Measurements from ENCODE around the gene ITGBL1.
A peak's percentile ranks its signal among the peaks of the same experiment; 100 is the strongest.

Gene ITGBL1

DNA sequence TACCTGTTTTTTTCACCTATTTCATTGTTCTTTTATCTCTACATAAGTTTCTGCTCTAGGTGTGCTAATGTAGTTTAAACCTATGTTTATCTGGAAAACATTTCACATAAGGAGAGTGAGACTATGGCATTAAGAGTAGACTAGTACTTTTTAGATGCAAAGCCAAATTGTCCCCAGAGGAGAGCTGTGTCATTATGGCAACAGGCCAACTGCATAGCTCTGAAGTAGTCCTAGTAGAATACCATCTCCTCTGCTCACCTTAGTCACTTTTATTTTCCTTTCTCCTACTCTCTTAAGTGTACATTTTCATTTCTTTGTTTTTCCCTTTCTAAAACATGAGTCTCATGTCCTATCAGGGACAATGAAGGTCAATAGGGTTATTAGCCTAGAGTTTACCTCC lies 123.1 kb downstream of the ITGBL1 start:
- H3K27me3 Mint-ChIP-seq (ENCODE audit: low read depth) = no peaks in the 10 kb centered on the region
- TF ChIP-seq, protein P1, sequence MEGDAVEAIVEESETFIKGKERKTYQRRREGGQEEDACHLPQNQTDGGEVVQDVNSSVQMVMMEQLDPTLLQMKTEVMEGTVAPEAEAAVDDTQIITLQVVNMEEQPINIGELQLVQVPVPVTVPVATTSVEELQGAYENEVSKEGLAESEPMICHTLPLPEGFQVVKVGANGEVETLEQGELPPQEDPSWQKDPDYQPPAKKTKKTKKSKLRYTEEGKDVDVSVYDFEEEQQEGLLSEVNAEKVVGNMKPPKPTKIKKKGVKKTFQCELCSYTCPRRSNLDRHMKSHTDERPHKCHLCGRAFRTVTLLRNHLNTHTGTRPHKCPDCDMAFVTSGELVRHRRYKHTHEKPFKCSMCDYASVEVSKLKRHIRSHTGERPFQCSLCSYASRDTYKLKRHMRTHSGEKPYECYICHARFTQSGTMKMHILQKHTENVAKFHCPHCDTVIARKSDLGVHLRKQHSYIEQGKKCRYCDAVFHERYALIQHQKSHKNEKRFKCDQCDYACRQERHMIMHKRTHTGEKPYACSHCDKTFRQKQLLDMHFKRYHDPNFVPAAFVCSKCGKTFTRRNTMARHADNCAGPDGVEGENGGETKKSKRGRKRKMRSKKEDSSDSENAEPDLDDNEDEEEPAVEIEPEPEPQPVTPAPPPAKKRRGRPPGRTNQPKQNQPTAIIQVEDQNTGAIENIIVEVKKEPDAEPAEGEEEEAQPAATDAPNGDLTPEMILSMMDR (IDR thresholded peaks at IDR 0.05; ENCODE audit: unreplicated experiment in 3 of 3) = no peak
- H3K9me3 Mint-ChIP-seq = no peaks in the 10 kb centered on the region
- peaks cover 11% of the 10 kb centered on the region for H3K4me1 Mint-ChIP-seq
- H3K27ac Mint-ChIP-seq = no peak overlapping the region
- no peak overlapping the region for H3K4me3 Mint-ChIP-seq
- no peaks in the 10 kb centered on the region for H3K36me3 Mint-ChIP-seq (ENCODE audit: low read depth)

DNA sequence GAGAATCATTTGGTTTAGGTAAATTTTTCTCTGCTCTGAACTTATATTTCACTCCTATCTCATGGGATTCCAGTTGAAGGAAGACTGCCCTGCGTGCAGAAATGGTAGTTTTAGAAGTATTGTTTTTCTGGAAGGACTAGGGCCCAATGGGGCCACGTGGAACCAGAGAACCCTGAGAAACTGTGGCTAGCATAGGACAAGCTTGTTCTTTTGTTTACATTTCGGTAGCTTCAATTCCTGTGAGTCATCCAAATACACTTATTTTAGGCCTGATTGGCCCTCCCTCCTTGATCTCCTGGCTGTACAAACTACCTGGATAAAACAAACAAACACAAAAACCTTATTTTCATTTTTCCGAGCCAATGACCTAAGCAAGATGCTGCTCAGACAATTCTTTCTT lies 124.0 kb downstream of the ITGBL1 start:
- H3K4me1 Mint-ChIP-seq = peaks cover 11% of the 10 kb centered on the region

DNA sequence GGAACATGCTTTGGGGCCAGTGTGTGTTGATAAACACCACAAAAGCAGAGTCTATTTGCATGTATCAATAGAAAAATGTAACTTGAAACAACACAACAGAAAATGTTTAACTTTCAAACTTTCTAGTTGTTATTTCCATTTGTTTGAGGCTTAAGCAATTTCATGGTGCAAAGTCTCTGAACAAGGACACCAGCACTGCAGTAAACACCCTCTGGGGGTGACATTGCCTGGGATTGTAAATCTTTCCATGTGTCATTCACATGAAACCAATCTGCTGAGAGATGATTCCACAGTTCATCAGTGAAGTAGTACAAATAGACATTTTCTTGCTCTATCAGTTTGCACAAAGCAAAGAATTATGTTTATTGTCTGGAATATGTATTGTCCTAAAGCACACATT lies 124.5 kb downstream of the ITGBL1 start:
- peaks cover 11% of the 10 kb centered on the region for H3K4me1 Mint-ChIP-seq
- no peaks in the 10 kb centered on the region for H3K36me3 Mint-ChIP-seq (ENCODE audit: low read depth)
- no peak overlapping the region for H3K4me3 Mint-ChIP-seq
- H3K27me3 Mint-ChIP-seq (ENCODE audit: low read depth) = no peaks in the 10 kb centered on the region
- TF ChIP-seq, protein P1 (IDR thresholded peaks at IDR 0.05; ENCODE audit: unreplicated experiment in 3 of 3) = no peak
- no peak overlapping the region for H3K27ac Mint-ChIP-seq
- H3K9me3 Mint-ChIP-seq = no peaks in the 10 kb centered on the region

More for the DNA sequence above, 124.0 kb downstream of the ITGBL1 start:
- H3K27ac Mint-ChIP-seq = no peak overlapping the region
- H3K4me3 Mint-ChIP-seq = no peak overlapping the region
- H3K27me3 Mint-ChIP-seq (ENCODE audit: low read depth) = no peaks in the 10 kb centered on the region
- no peaks in the 10 kb centered on the region for H3K9me3 Mint-ChIP-seq
- H3K36me3 Mint-ChIP-seq (ENCODE audit: low read depth) = no peaks in the 10 kb centered on the region
- TF ChIP-seq, protein P1 (IDR thresholded peaks at IDR 0.05; ENCODE audit: unreplicated experiment in 3 of 3) = no peak

DNA sequence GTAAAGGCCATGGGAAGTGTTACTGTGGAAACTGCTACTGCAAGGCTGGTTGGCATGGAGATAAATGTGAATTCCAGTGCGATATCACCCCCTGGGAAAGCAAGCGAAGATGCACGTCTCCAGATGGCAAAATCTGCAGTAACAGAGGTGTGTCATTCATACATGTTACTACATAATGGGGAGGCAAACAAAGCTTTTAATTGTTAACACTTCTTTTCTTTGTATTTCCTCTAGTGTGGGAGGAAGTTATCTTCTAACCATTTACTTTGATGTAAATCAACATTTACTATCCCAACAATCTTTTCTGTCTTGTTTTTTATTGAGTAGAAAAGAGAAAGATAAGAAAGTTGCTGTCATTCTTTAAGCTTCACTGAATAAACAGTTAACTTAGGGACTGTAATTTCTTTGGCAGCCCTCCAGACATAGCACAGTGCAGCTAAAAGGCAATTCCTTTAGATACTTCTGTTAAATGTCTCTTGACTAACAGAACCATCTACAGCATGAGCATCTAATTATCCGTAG lies 126.9 kb downstream of the ITGBL1 start:
- Mint-ChIP-seq H3K27ac (peak overlapping the region in 1 of 3 experiments; percentile 3), H3K4me1 (peaks cover 11% of the 10 kb centered on the region), H3K36me3 (ENCODE audit: low read depth) (no peaks in the 10 kb centered on the region), H3K9me3 (no peaks in the 10 kb centered on the region), H3K27me3 (ENCODE audit: low read depth) (no peaks in the 10 kb centered on the region), H3K4me3 (no peak overlapping the region)
- TF ChIP-seq, protein P1 (IDR thresholded peaks at IDR 0.05; ENCODE audit: unreplicated experiment in 3 of 3) = no peak

DNA sequence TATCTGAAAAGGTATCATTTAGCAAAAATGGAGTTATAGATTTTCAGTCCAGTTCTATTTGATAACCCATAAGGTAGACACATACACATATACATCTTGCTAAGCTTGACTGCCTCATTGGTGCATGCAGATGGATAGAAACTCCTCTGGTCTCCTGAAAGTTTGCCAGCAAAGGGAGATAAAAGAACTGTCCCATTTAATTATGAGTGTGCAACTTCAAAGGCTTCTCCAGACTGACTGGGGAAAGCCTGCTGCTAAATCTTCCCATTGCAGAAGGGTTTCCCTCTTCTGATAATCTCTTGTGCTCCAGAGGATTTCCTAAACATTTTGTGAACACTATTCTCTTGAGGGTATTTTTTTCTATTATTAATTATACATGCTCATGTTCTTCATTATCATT lies 131.9 kb downstream of the ITGBL1 start:
- no peaks in the 10 kb centered on the region for H3K27me3 Mint-ChIP-seq (ENCODE audit: low read depth)
- H3K27ac Mint-ChIP-seq = no peak overlapping the region
- no peak overlapping the region for H3K4me3 Mint-ChIP-seq
- H3K36me3 Mint-ChIP-seq (ENCODE audit: low read depth) = no peaks in the 10 kb centered on the region
- H3K9me3 Mint-ChIP-seq = no peaks in the 10 kb centered on the region
- TF ChIP-seq, protein P1 (IDR thresholded peaks at IDR 0.05; ENCODE audit: unreplicated experiment in 3 of 3) = no peak
- peaks cover 2% of the 10 kb centered on the region for H3K4me1 Mint-ChIP-seq

DNA sequence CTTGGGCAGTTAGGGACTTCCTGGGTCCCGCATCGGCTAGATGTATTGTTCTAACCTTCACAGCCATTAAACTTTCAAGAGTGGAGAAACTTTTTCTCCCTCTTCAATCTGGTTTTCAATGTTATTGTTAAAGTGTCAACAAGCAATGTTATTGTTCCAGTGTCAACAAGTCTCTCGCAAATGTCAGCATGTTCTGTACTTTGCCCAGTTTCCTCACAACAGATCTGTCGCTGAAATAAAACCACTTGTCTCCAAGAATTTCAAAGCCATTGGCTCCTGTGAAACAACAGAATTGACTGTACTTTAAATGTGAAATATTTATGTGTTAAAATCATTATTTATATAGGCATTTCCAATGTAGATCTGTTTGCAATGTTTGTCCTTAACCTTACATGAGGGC lies 138.0 kb downstream of the ITGBL1 start:
- peaks cover 7% of the 10 kb centered on the region for H3K9me3 Mint-ChIP-seq
- TF ChIP-seq, protein P1 (IDR thresholded peaks at IDR 0.05; ENCODE audit: unreplicated experiment in 3 of 3) = no peak
- H3K27ac Mint-ChIP-seq = no peak overlapping the region
- H3K27me3 Mint-ChIP-seq (ENCODE audit: low read depth) = no peaks in the 10 kb centered on the region
- no peak overlapping the region for H3K4me3 Mint-ChIP-seq
- no peaks in the 10 kb centered on the region for H3K36me3 Mint-ChIP-seq (ENCODE audit: low read depth)
- no peaks in the 10 kb centered on the region for H3K4me1 Mint-ChIP-seq
